Measurements from ENCODE around the gene C2CD2L. TPM values are rescaled to one million over a fixed set of nuclear protein-coding genes. Genes with fewer than 3 reads are reported as not detected.

C2CD2L gene
- polyA plus RNA-seq, 2 of the 4 experiments (the other 2 are of a cell fraction), result 2.4 to 4.8 TPM

GRCh38 chr11:119155733-119156492, 48.8 kb downstream of the C2CD2L start:
- H3K4me1 ChIP-seq, result 0 out of 3 replicates have a peak, but pooled peaks cover 2% of the 10 kb centered on the region
- DNase-seq (ENCODE audit: low read depth in 1 of 2, low spot score in 1 of 2) (peak; percentile 55 to 57), ATAC-seq (peak; percentile 75 to 94), FAIRE-seq (no peak)
- POLR2A ChIA-PET, result interaction anchor here (0.6 to 1.0 kb wide), 2 partner anchors 34 to 61 kb away, joined by 3 read pairs; partner anchors contain the start of gene HINFP
- no peak overlapping the region for H3K4me2 ChIP-seq
- H3K9me3 ChIP-seq, result no peaks in the 10 kb centered on the region
- H3K4me3 ChIP-seq, result no peak overlapping the region
- WGBS (ENCODE audit: missing lambda C conversion rate), result 42% methylated on average over 5 of the region's 8 CpGs
- CTCF ChIA-PET, result interaction anchor here (0.9 to 3.6 kb wide), 11 partner anchors 7 to 200 kb away, joined by 3 to 13 read pairs (median 5); partner anchors contain the start of gene ABCG4
- TF ChIP-seq, protein P1, sequence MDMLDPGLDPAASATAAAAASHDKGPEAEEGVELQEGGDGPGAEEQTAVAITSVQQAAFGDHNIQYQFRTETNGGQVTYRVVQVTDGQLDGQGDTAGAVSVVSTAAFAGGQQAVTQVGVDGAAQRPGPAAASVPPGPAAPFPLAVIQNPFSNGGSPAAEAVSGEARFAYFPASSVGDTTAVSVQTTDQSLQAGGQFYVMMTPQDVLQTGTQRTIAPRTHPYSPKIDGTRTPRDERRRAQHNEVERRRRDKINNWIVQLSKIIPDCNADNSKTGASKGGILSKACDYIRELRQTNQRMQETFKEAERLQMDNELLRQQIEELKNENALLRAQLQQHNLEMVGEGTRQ (IDR thresholded peaks at IDR 0.05), result peak; percentile 39; the same call in 1 of the 2 replicates
- no peak for TF ChIP-seq SREBF2 (IDR thresholded peaks at IDR 0.05)
- no peak overlapping the region for H3K27ac ChIP-seq

- no peak for FAIRE-seq
- POLR2A ChIA-PET, result no interaction called here
- no peaks in the 10 kb centered on the region for H3K9me3 ChIP-seq
- CTCF ChIA-PET, result interaction anchor here (0.9 to 3.6 kb wide), 7 partner anchors 8 to 70 kb away, joined by 3 to 13 read pairs (median 5); partner anchors contain the start of gene ABCG4
- no peak for DNase-seq (ENCODE audit: low read depth in 1 of 2, low spot score in 1 of 2)
- no peak overlapping the region for H3K4me2 ChIP-seq
- 85% methylated on average over 7 of the region's 10 CpGs for WGBS (ENCODE audit: missing lambda C conversion rate)
- H3K4me1 ChIP-seq, result 0 out of 3 replicates have a peak, but pooled peaks cover 2% of the 10 kb centered on the region
- TF ChIP-seq NFE2L2 (conservative IDR thresholded peaks at IDR 0.05; ENCODE audit: low read length), result no peak
- TF ChIP-seq CHD4 (IDR thresholded peaks at IDR 0.05; ENCODE audit: borderline replicate concordance), result no peak
- no peak for TF ChIP-seq GATA3 (IDR thresholded peaks at IDR 0.05; ENCODE audit: borderline replicate concordance)
- no peak for TF ChIP-seq CBX2 (IDR thresholded peaks at IDR 0.05; ENCODE audit: borderline replicate concordance, low read depth)
- no peak for TF ChIP-seq JUN (IDR thresholded peaks at IDR 0.05)
- no peak for TF ChIP-seq EHMT2 (IDR thresholded peaks at IDR 0.05; ENCODE audit: low read depth)
- TF ChIP-seq BCL3 (IDR thresholded peaks at IDR 0.05), result no peak
- TF ChIP-seq POLR2AphosphoS2 (conservative IDR thresholded peaks at IDR 0.05; ENCODE audit: low read length), result no peak
- TF ChIP-seq BHLHE40 (IDR thresholded peaks at IDR 0.05; ENCODE audit: low read depth, low read length), result no peak
- TF ChIP-seq FOSB (CRISPR knock-in tag; IDR thresholded peaks at IDR 0.05), result no peak
- TF ChIP-seq RCOR1 (IDR thresholded peaks at IDR 0.05; ENCODE audit: low read depth, low read length), result no peak
- TF ChIP-seq ZSCAN20 (CRISPR knock-in tag; IDR thresholded peaks at IDR 0.05), result no peak
- TF ChIP-seq JUNB (IDR thresholded peaks at IDR 0.05), result no peak
- no peak for TF ChIP-seq NPAS2 (CRISPR knock-in tag; IDR thresholded peaks at IDR 0.05; ENCODE audit: borderline replicate concordance)
- no peak for TF ChIP-seq ZC3H11A (IDR thresholded peaks at IDR 0.05)
- TF ChIP-seq KDM5A (IDR thresholded peaks at IDR 0.05), result no peak
- TF ChIP-seq RAD21 (conservative IDR thresholded peaks at IDR 0.05 in 1 of 2, IDR thresholded peaks at IDR 0.05 in 1 of 2), result no peak
- no peak for TF ChIP-seq CTCF (IDR thresholded peaks at IDR 0.05)
- no peak for TF ChIP-seq HOXB13 (CRISPR knock-in tag; IDR thresholded peaks at IDR 0.05; ENCODE audit: low read depth)
- no peak for TF ChIP-seq ESRRA (IDR thresholded peaks at IDR 0.05; ENCODE audit: borderline replicate concordance, low read length)
- no peak overlapping the region for H3K4me3 ChIP-seq
- H3K27ac ChIP-seq, result no peak overlapping the region
- no peak for ATAC-seq
These were observed 49.4 kb downstream of the C2CD2L start for GRCh38 chr11:119156496-119156895.

Measured in A549 (cell line).